Neural crest cell (in vitro differentiated cells): ENCODE data around the gene RXYLT1. TPM values are rescaled to one million over a fixed set of nuclear protein-coding genes. Genes with fewer than 3 reads are reported as not detected.

Source experiments
- DNase-seq: peaks from one replicate; pipeline ENCODE4 v3.0.0; 2021; ENCODE audit warnings: low read depth, mixed read lengths, low spot score
- H3K27ac Mint-ChIP-seq: one replicate; pipeline ENCODE4 v1.8.0; 2021; ENCODE audit warnings: mild to moderate bottlenecking, mixed read lengths; ENCODE audit not compliant: unreplicated experiment
- H3K27me3 Mint-ChIP-seq: 2 replicates; pipeline ENCODE4 v1.8.0; 2021; ENCODE audit warnings: low read depth, mild to moderate bottlenecking, mixed read lengths
- H3K36me3 Mint-ChIP-seq: 2 replicates; pipeline ENCODE4 v1.8.0; 2021; ENCODE audit warnings: low read depth, mild to moderate bottlenecking, mixed read lengths
- H3K4me1 Mint-ChIP-seq: 2 replicates; pipeline ENCODE4 v1.8.0; 2021; ENCODE audit warnings: mixed read lengths
- H3K4me3 Mint-ChIP-seq: one replicate; pipeline ENCODE4 v1.8.0; 2021; ENCODE audit warnings: mild to moderate bottlenecking, mixed read lengths
- H3K9me3 Mint-ChIP-seq: 2 replicates; pipeline ENCODE4 v1.8.0; 2021; ENCODE audit warnings: mixed read lengths
- total RNA-seq: library from RNA; stranded (reverse); gene quantifications from 2 replicates; pipeline ENCODE4 v1.2.1, GENCODE V29; 2021
- TF ChIP-seq, protein P1 (sequence below): fragments of 200-600 bp; sonication (generic); conservative IDR thresholded peaks from 2 replicates; pipeline ENCODE4 v1.5.0; 2021; ENCODE audit warnings: antibody characterized with exemption, mild to moderate bottlenecking

Gene RXYLT1
- total RNA-seq, 1 donor from 2014 or later: 20.8 TPM

- H3K27me3 Mint-ChIP-seq: no peaks in the 10 kb centered on the region
- peaks cover 5% of the 10 kb centered on the region for H3K36me3 Mint-ChIP-seq
- H3K9me3 Mint-ChIP-seq: no peaks in the 10 kb centered on the region
- H3K27ac Mint-ChIP-seq: no peak overlapping the region
- H3K4me1 Mint-ChIP-seq: no peaks in the 10 kb centered on the region
- no peak for DNase-seq
- TF ChIP-seq, protein P1, sequence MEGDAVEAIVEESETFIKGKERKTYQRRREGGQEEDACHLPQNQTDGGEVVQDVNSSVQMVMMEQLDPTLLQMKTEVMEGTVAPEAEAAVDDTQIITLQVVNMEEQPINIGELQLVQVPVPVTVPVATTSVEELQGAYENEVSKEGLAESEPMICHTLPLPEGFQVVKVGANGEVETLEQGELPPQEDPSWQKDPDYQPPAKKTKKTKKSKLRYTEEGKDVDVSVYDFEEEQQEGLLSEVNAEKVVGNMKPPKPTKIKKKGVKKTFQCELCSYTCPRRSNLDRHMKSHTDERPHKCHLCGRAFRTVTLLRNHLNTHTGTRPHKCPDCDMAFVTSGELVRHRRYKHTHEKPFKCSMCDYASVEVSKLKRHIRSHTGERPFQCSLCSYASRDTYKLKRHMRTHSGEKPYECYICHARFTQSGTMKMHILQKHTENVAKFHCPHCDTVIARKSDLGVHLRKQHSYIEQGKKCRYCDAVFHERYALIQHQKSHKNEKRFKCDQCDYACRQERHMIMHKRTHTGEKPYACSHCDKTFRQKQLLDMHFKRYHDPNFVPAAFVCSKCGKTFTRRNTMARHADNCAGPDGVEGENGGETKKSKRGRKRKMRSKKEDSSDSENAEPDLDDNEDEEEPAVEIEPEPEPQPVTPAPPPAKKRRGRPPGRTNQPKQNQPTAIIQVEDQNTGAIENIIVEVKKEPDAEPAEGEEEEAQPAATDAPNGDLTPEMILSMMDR: no peak
- no peak overlapping the region for H3K4me3 Mint-ChIP-seq
These were observed 16.2 kb downstream of the RXYLT1 start for GRCh38 chr12:63795944-63796343.

GRCh38 chr12:63802012-63802608 lies 22.4 kb downstream of the RXYLT1 start:
- Mint-ChIP-seq H3K27ac (no peak overlapping the region), H3K36me3 (peaks cover 3% of the 10 kb centered on the region), H3K27me3 (no peaks in the 10 kb centered on the region), H3K4me1 (no peaks in the 10 kb centered on the region), H3K9me3 (no peaks in the 10 kb centered on the region), H3K4me3 (no peak overlapping the region)
- no peak for DNase-seq
- TF ChIP-seq, protein P1: peak; percentile 72

DNA sequence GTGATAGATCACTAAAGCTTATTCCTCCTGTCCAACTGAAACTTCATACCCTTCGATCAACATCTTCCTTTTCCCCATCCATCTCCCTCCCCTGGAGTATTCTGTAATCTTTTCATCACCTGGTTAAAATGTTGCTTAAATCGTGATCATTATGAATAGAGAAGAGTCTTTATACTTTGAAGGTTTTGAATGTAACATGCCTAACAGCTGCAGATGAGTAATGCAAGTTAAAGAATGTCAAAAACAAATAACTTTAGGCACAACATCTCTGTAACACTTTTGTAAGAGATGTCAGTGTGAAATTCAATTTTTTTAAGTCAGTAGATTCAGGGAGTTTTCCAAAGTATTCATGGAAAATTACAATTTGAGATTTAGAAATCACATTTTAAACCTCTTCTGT lies 25.0 kb downstream of the RXYLT1 start:
- Mint-ChIP-seq H3K4me1 (no peaks in the 10 kb centered on the region), H3K9me3 (no peaks in the 10 kb centered on the region), H3K27me3 (no peaks in the 10 kb centered on the region), H3K27ac (peak overlapping the region; percentile 22), H3K36me3 (peaks cover 3% of the 10 kb centered on the region), H3K4me3 (no peak overlapping the region)
- DNase-seq: no peak
- TF ChIP-seq, protein P1: no peak

DNA sequence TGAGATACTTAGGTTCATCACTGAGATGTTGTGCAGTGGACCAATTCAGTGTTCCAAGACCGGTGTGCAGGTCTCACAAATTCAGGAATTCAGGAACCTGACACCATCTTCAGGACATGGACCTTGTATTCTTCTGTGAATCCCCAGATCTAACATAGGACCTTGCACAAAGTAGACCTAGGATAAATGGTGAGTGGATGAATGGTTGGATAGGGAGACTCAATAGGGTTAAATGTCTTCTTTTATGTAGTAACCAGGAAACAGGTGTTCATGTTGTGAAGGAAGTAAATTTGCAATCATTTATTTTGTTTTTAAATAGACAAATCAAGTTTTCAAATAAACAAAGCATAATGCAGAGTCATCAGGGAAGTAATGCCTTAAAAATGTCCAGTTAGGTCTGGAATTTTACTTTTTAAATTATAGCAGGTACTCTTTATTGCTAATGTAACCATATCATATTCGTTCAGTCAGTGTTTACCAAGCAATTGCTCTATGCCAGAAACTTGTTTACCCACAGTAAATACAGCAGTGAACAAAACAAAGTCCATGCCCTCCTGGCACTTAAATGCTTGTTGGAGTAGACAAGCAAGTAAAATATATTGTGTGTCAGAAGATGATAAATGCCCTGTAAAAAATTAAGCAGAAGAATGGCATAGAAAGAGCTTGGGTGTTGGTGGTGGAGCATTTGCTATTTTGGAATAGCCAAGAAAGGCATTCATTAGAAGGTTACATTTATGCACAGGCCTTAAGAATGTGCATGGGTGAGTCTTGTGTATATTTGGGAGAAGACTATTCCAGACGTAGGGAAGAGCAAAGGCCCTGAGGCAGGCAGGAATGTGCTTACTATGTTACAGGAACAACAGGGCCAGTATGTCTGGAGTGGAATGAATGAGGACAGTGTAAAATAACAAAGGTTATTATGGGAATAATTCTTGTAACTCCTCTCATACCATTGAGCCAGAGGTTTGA lies 26.3 kb downstream of the RXYLT1 start:
- H3K36me3 Mint-ChIP-seq: peaks cover 3% of the 10 kb centered on the region
- DNase-seq: no peak
- H3K9me3 Mint-ChIP-seq: no peaks in the 10 kb centered on the region
- no peaks in the 10 kb centered on the region for H3K4me1 Mint-ChIP-seq
- H3K27me3 Mint-ChIP-seq: no peaks in the 10 kb centered on the region
- H3K4me3 Mint-ChIP-seq: no peak overlapping the region
- no peak overlapping the region for H3K27ac Mint-ChIP-seq
- TF ChIP-seq, protein P1: no peak

GRCh38 chr12:63808631-63809030 lies 28.9 kb downstream of the RXYLT1 start:
- Mint-ChIP-seq H3K4me1 (no peaks in the 10 kb centered on the region), H3K4me3 (no peak overlapping the region), H3K36me3 (peaks cover 3% of the 10 kb centered on the region)

More at GRCh38 chr12:63808631-63809030, 28.9 kb downstream of the RXYLT1 start:
- DNase-seq: no peak
- Mint-ChIP-seq H3K27ac (no peak overlapping the region), H3K27me3 (no peaks in the 10 kb centered on the region), H3K9me3 (no peaks in the 10 kb centered on the region)
- TF ChIP-seq, protein P1: no peak
